GM12878 (cell line): ENCODE measurements around the gene ADGRV1. TPM values are rescaled to one million over a fixed set of nuclear protein-coding genes. Genes with fewer than 3 reads are reported as not detected.

Source experiments
- ATAC-seq: fragments of 200-7000 bp; cut with Tn5 transposase; 3 replicates; pipeline ENCODE4 v1.9.1; 2020; ENCODE audit warnings: mild to moderate bottlenecking, moderate library complexity
- BruUV-seq: library from RNA; stranded (reverse); fragments of 400-500 nt; replicated peaks from 2 replicates; lab custom pipeline; 2021; lab: Mats Ljungman, UMichigan
- CTCF ChIA-PET: fragments of 300-600 bp; sonication (Branson Sonifier 250); formaldehyde crosslinking; extraction: SDS; loops from one replicate; lab custom pipeline; 2021; ENCODE audit warnings: inconsistent platforms; lab: Yijun Ruan, JAX
- POLR2A ChIA-PET: fragments of 350-600 bp; formaldehyde crosslinking; extraction: SDS; loops from one replicate; lab custom pipeline; 2021; ENCODE audit warnings: inconsistent platforms; lab: Charles Lee
- RAD21 ChIA-PET: fragments of 300-600 bp; sonication (Branson Sonifier 250); formaldehyde crosslinking; loops from one replicate; lab custom pipeline; 2023; ENCODE audit warnings: antibody characterized with exemption; ENCODE audit not compliant: unreplicated experiment; lab: Charles Lee
- SMC1A ChIA-PET: fragments of 300-600 bp; sonication (Branson Sonifier 250); formaldehyde crosslinking; loops from one replicate; lab custom pipeline; 2023; ENCODE audit not compliant: unreplicated experiment, uncharacterized antibody; lab: Charles Lee
- DNase-seq: peaks from one replicate; pipeline ENCODE4 v3.0.0-alpha.2; 2011; ENCODE audit warnings: low read depth, low spot score
- FAIRE-seq: peaks from 3 replicates; lab custom pipeline; 2011; peaks lifted over from hg19 to GRCh38; lab: Jason Lieb, UNC
- H2AFZ ChIP-seq: 2 replicates; pipeline ENCODE4 v1.6.0; 2011; ENCODE audit warnings: low read depth, low read length, control low read depth; ENCODE audit not compliant: control insufficient read depth
- H3K27ac ChIP-seq: 2 replicates; pipeline ENCODE4 v1.5.1; 2011; ENCODE audit warnings: control low read depth; ENCODE audit not compliant: control insufficient read depth, insufficient read depth
- H3K27me3 ChIP-seq, 2 experiments: replicated peaks in 1 of 2; 2 replicates each; pipeline versions ENCODE4 v1.6.0 to v1.6.1; 2011; ENCODE audit warnings: low read length in 1 of 2; ENCODE audit not compliant: control insufficient read depth in 2 of 2, insufficient read depth in 2 of 2
- H3K36me3 ChIP-seq, 2 experiments: 2 replicates each; pipeline ENCODE4 v1.5.1; 2011; ENCODE audit warnings: low read length in 1 of 2; ENCODE audit not compliant: control insufficient read depth in 2 of 2, insufficient read depth in 2 of 2
- H3K4me1 ChIP-seq: 2 replicates; pipeline ENCODE4 v1.6.1; 2011; ENCODE audit warnings: mild to moderate bottlenecking, low read length, moderate library complexity, mixed read lengths; ENCODE audit not compliant: control insufficient read depth, insufficient read depth
- H3K4me2 ChIP-seq: 2 replicates; pipeline ENCODE4 v1.6.0; 2011; ENCODE audit warnings: control low read depth; ENCODE audit not compliant: control insufficient read depth, insufficient read depth
- H3K4me3 ChIP-seq: fragments of 200-600 bp; sonication (generic); 2 replicates; pipeline ENCODE4 v1.5.1; 2016
- H3K79me2 ChIP-seq: 2 replicates; pipeline ENCODE4 v1.6.0; 2011; ENCODE audit warnings: low read length; ENCODE audit not compliant: control insufficient read depth, insufficient read depth
- H3K9ac ChIP-seq: 2 replicates; pipeline ENCODE4 v1.8.0; 2011; ENCODE audit warnings: low read length, control low read depth, mixed read lengths; ENCODE audit not compliant: control insufficient read depth, insufficient read depth
- H3K9me3 ChIP-seq: replicated peaks from 3 replicates; pipeline ENCODE4 v1.5.1; 2011; ENCODE audit warnings: mild to moderate bottlenecking, low read length; ENCODE audit not compliant: control insufficient read depth, insufficient read depth
- H4K20me1 ChIP-seq: 2 replicates; pipeline ENCODE4 v1.6.0; 2011; ENCODE audit not compliant: control insufficient read depth, insufficient read depth
- BMI1 ChIP-seq: fragments of 450-650 bp; IDR thresholded peaks from 2 replicates; pipeline ENCODE4 v1.6.1; 2016; ENCODE audit warnings: mild to moderate bottlenecking, moderate library complexity, borderline replicate concordance
- CHD4 ChIP-seq: fragments of 200-600 bp; sonication (generic); IDR thresholded peaks from 2 replicates; pipeline ENCODE4 v1.6.1; 2016; ENCODE audit warnings: mild to moderate bottlenecking
- ETV6 ChIP-seq, 2 experiments: fragments of 450-650 bp in 1 of 2; IDR thresholded peaks in 1 of 2; conservative IDR thresholded peaks in 1 of 2; 2 replicates each; pipeline ENCODE4 v1.6.1; 2014; ENCODE audit warnings: antibody characterized with exemption in 1 of 2, borderline replicate concordance in 1 of 2, low read depth in 1 of 2, mild to moderate bottlenecking in 1 of 2, moderate library complexity in 1 of 2
- HDAC6 ChIP-seq: fragments of 200-600 bp; sonication (generic); IDR thresholded peaks from one replicate; pipeline ENCODE4 v1.8.0; 2017; ENCODE audit warnings: antibody characterized with exemption; ENCODE audit not compliant: unreplicated experiment
- NR2C1 ChIP-seq: fragments of 450-650 bp; IDR thresholded peaks from 2 replicates; pipeline ENCODE4 v1.6.1; 2017; ENCODE audit warnings: antibody characterized with exemption, mild to moderate bottlenecking, moderate library complexity
- PAX5 ChIP-seq: IDR thresholded peaks from 2 replicates; pipeline ENCODE4 v1.6.1; 2011; ENCODE audit warnings: low read depth, low read length, borderline replicate concordance
- SP1 ChIP-seq: IDR thresholded peaks from one replicate; pipeline ENCODE4 v1.6.1; 2011; ENCODE audit warnings: low read depth, low read length
- SREBF2 ChIP-seq: IDR thresholded peaks from 2 replicates; pipeline ENCODE4 v1.6.1; 2012; ENCODE audit warnings: mild to moderate bottlenecking, low read length
- ZNF384 ChIP-seq: IDR thresholded peaks from 2 replicates; pipeline ENCODE4 v1.6.1; 2012; ENCODE audit warnings: low read depth, mild to moderate bottlenecking, low read length, improper control_type of control experiment, borderline replicate concordance
- WGBS: methylation state at CpG from one replicate; pipeline ENCODE4 v1.1.6; 2016; ENCODE audit warnings: low lambda C conversion rate; ENCODE audit not compliant: insufficient replicate concordance, insufficient coverage; ENCODE audit errors: missing lambda C conversion rate; 5-methylcytosine and 5-hydroxymethylcytosine counted together
- in situ Hi-C: fragments of 300-500 bp; cut with MboI; formaldehyde crosslinking; loops from 9 replicates; pipeline ENCODE4 v1.14.3; 2018; ENCODE audit warnings: mixed read lengths
- intact Hi-C: fragments of 100-400 bp; cut with micrococcal nuclease; formaldehyde crosslinking; loops from one replicate; pipeline ENCODE4 v1.14.2; 2022; ENCODE audit not compliant: unreplicated experiment
- polyA plus RNA-seq, 11 experiments: library from polyadenylated mRNA; depleted of rRNA in 4 of 11; unstranded in 6 of 11; stranded (reverse) in 5 of 11; fragments of >200 nt; fragmentation: Nextera tagmentation in 4 of 11; fragmentation: Illumina TruSeq in 1 of 11; extraction: Ambion mirVana in 4 of 11; extraction: Trizol in 1 of 11; gene quantifications; 1 replicate in 1 of 11; 2 replicates in 10 of 11; pipeline versions ENCODE4 v1.2.1 to v1.2.3, GENCODE V29; 2011 to 2016; ENCODE audit warnings: inconsistent platforms in 2 of 11, missing spikeins in 2 of 11, low read depth in 1 of 11
- total RNA-seq, 4 experiments: library from RNA; depleted of rRNA in 3 of 4; stranded (reverse); fragments of >200 nt in 3 of 4; fragmentation: Illumina TruSeq in 1 of 4; extraction: Trizol in 1 of 4; gene quantifications; 2 replicates each; pipeline versions ENCODE4 v1.2.1 to v1.2.3, GENCODE V29; 2013 to 2021
- TF ChIP-seq, protein P1 (sequence below): fragments of 450-650 bp; IDR thresholded peaks from 2 replicates; pipeline ENCODE4 v1.6.1; 2017; ENCODE audit warnings: antibody characterized with exemption, mild to moderate bottlenecking, moderate library complexity
- TF ChIP-seq, protein P2 (sequence below): fragments of 450-650 bp; IDR thresholded peaks from 2 replicates; pipeline ENCODE4 v1.6.1; 2016; ENCODE audit warnings: mild to moderate bottlenecking, moderate library complexity, borderline replicate concordance
- TF ChIP-seq, protein P3 (sequence below): fragments of 450-650 bp; IDR thresholded peaks from 2 replicates; pipeline ENCODE4 v1.6.1; 2014; ENCODE audit warnings: mild to moderate bottlenecking

The ADGRV1 gene
- total and polyA plus RNA-seq, 10 of the 15 experiments (the other 5 are each of a cell fraction or from before 2014, with no cell fraction given): 0.04 to 8.1 (median 0.16) TPM; not detected in 1

DNA sequence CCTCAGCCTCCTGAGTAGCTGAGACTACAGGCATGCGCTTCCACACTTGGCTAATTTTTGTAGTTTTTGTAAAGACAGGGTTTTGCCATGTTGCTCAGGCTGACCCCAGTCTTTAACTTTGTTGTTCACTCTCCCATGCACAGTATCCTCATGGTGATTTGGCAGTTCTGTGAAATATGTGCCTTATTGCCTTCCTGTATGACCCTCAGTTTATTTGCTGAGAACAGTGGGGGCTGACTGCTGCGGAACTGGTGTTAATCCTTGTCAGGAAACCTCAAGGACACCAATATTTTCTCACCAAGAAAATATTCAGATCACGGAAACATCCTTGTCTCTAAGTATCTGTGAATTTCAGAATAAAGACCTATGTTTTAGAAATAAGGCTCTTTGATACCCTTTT, 536.7 kb downstream of the ADGRV1 start:
- no peak overlapping the region for H3K9ac ChIP-seq
- no peak overlapping the region for H3K27ac ChIP-seq
- H2AFZ ChIP-seq: no peak overlapping the region
- no peaks in the 10 kb centered on the region for H3K79me2 ChIP-seq
- no peaks in the 10 kb centered on the region for H3K4me1 ChIP-seq
- FAIRE-seq (no peak), DNase-seq (no peak), ATAC-seq (no peak)
- no peaks in the 10 kb centered on the region for H4K20me1 ChIP-seq
- BruUV-seq: no TSS peak
- H3K27me3 ChIP-seq: no peaks in the 10 kb centered on the region
- in situ Hi-C loops: loop anchor here (5.0 kb wide), 1 partner anchor 292 kb away; no protein-coding TSS in a partner anchor
- ChIA-PET SMC1A (interaction anchor here (0.8 to 1.5 kb wide), 3 partner anchors 9 to 325 kb away, joined by 4 read pairs; no protein-coding TSS in a partner anchor), CTCF (interaction anchor here (1.2 to 1.5 kb wide), 2 partner anchors 24 to 324 kb away, joined by 3 to 6 read pairs; no protein-coding TSS in a partner anchor), POLR2A (no interaction called here), RAD21 (interaction anchor here (1.1 to 1.7 kb wide), 2 partner anchors 162 to 324 kb away, joined by 4 to 7 read pairs; no protein-coding TSS in a partner anchor)
- H3K4me2 ChIP-seq: no peak overlapping the region
- intact Hi-C loops: no loop called here
- TF ChIP-seq SP1: no peak
- no peak for TF ChIP-seq ETV6 (conservative IDR thresholded peaks at IDR 0.05 in 1 of 2, IDR thresholded peaks at IDR 0.05 in 1 of 2; ENCODE audit: borderline replicate concordance in 1 of 2, low read depth in 1 of 2)
- no peak for TF ChIP-seq BMI1
- no peak for TF ChIP-seq HDAC6
- TF ChIP-seq SREBF2: no peak
- TF ChIP-seq ZNF384: no peak
- TF ChIP-seq, protein P1, sequence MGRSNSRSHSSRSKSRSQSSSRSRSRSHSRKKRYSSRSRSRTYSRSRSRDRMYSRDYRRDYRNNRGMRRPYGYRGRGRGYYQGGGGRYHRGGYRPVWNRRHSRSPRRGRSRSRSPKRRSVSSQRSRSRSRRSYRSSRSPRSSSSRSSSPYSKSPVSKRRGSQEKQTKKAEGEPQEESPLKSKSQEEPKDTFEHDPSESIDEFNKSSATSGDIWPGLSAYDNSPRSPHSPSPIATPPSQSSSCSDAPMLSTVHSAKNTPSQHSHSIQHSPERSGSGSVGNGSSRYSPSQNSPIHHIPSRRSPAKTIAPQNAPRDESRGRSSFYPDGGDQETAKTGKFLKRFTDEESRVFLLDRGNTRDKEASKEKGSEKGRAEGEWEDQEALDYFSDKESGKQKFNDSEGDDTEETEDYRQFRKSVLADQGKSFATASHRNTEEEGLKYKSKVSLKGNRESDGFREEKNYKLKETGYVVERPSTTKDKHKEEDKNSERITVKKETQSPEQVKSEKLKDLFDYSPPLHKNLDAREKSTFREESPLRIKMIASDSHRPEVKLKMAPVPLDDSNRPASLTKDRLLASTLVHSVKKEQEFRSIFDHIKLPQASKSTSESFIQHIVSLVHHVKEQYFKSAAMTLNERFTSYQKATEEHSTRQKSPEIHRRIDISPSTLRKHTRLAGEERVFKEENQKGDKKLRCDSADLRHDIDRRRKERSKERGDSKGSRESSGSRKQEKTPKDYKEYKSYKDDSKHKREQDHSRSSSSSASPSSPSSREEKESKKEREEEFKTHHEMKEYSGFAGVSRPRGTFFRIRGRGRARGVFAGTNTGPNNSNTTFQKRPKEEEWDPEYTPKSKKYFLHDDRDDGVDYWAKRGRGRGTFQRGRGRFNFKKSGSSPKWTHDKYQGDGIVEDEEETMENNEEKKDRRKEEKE: no peak
- TF ChIP-seq, protein P2, sequence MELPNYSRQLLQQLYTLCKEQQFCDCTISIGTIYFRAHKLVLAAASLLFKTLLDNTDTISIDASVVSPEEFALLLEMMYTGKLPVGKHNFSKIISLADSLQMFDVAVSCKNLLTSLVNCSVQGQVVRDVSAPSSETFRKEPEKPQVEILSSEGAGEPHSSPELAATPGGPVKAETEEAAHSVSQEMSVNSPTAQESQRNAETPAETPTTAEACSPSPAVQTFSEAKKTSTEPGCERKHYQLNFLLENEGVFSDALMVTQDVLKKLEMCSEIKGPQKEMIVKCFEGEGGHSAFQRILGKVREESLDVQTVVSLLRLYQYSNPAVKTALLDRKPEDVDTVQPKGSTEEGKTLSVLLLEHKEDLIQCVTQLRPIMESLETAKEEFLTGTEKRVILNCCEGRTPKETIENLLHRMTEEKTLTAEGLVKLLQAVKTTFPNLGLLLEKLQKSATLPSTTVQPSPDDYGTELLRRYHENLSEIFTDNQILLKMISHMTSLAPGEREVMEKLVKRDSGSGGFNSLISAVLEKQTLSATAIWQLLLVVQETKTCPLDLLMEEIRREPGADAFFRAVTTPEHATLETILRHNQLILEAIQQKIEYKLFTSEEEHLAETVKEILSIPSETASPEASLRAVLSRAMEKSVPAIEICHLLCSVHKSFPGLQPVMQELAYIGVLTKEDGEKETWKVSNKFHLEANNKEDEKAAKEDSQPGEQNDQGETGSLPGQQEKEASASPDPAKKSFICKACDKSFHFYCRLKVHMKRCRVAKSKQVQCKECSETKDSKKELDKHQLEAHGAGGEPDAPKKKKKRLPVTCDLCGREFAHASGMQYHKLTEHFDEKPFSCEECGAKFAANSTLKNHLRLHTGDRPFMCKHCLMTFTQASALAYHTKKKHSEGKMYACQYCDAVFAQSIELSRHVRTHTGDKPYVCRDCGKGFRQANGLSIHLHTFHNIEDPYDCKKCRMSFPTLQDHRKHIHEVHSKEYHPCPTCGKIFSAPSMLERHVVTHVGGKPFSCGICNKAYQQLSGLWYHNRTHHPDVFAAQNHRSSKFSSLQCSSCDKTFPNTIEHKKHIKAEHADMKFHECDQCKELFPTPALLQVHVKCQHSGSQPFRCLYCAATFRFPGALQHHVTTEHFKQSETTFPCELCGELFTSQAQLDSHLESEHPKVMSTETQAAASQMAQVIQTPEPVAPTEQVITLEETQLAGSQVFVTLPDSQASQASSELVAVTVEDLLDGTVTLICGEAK: no peak
- no peak for TF ChIP-seq PAX5
- TF ChIP-seq CHD4: no peak
- TF ChIP-seq, protein P3, sequence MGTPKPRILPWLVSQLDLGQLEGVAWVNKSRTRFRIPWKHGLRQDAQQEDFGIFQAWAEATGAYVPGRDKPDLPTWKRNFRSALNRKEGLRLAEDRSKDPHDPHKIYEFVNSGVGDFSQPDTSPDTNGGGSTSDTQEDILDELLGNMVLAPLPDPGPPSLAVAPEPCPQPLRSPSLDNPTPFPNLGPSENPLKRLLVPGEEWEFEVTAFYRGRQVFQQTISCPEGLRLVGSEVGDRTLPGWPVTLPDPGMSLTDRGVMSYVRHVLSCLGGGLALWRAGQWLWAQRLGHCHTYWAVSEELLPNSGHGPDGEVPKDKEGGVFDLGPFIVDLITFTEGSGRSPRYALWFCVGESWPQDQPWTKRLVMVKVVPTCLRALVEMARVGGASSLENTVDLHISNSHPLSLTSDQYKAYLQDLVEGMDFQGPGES: no peak
- TF ChIP-seq NR2C1: no peak
- 31% methylated on average over 3 of the region's 3 CpGs for WGBS
- no peaks in the 10 kb centered on the region; the same call in 2 of the 3 replicates for H3K9me3 ChIP-seq
- H3K4me3 ChIP-seq: no peak overlapping the region
- H3K36me3 ChIP-seq: no peaks in the 10 kb centered on the region
